Mesenchymal stem cell (in vitro differentiated cells and primary cell): ENCODE results near the gene PSME3IP1.
A peak's percentile ranks its signal among the peaks of the same experiment; 100 is the strongest.
"Not testable (repeated sequence)": the region's sequence is repeated elsewhere in the genome, so short reads cannot be mapped to it uniquely, and the experiment has no call there.

Experiments used
- DNase-seq: peaks from one replicate; pipeline ENCODE4 v3.0.0-alpha.2; 2013
- H2AFZ ChIP-seq: one replicate; pipeline ENCODE4 v1.6.1; 2013; ENCODE audit warnings: low read depth, mild to moderate bottlenecking, control low read depth, inconsistent platforms, low read length, moderate library complexity
- H2AK5ac ChIP-seq: 2 replicates; pipeline ENCODE4 v1.6.1; 2013; ENCODE audit warnings: low read length, moderate library complexity, mild to moderate bottlenecking, inconsistent platforms; ENCODE audit not compliant: severe bottlenecking
- H2BK120ac ChIP-seq: one replicate; pipeline ENCODE4 v1.6.1; 2013; ENCODE audit warnings: low read depth, mild to moderate bottlenecking, inconsistent platforms, low read length, moderate library complexity
- H2BK12ac ChIP-seq, 2 experiments: one replicate each; pipeline ENCODE4 v1.6.1; 2013; ENCODE audit warnings: inconsistent platforms in 2 of 2, low read length in 2 of 2, mild to moderate bottlenecking in 2 of 2, moderate library complexity in 2 of 2, control low read depth in 1 of 2
- H2BK15ac ChIP-seq: one replicate; pipeline ENCODE4 v1.6.1; 2013; ENCODE audit warnings: mild to moderate bottlenecking, low read depth, inconsistent platforms; ENCODE audit not compliant: poor library complexity, severe bottlenecking
- H2BK5ac ChIP-seq: 2 replicates; pipeline ENCODE4 v1.6.1; 2013; ENCODE audit warnings: low read depth, mild to moderate bottlenecking, low read length, control low read depth, inconsistent platforms; ENCODE audit not compliant: poor library complexity, severe bottlenecking
- H3K14ac ChIP-seq, 2 experiments: one replicate each; pipeline ENCODE4 v1.6.1; 2013; ENCODE audit warnings: inconsistent platforms in 2 of 2, low read length in 2 of 2, control low read depth in 1 of 2, mild to moderate bottlenecking in 1 of 2, moderate library complexity in 1 of 2
- H3K18ac ChIP-seq, 2 experiments: one replicate each; pipeline ENCODE4 v1.6.1; 2013; ENCODE audit warnings: inconsistent platforms in 2 of 2, low read length in 2 of 2, control low read depth in 1 of 2, low read depth in 1 of 2, mild to moderate bottlenecking in 1 of 2
- H3K23ac ChIP-seq, 2 experiments: one replicate each; pipeline ENCODE4 v1.6.1; 2013; ENCODE audit warnings: inconsistent platforms in 2 of 2, low read length in 2 of 2, mild to moderate bottlenecking in 2 of 2, moderate library complexity in 2 of 2, control low read depth in 1 of 2
- H3K27ac ChIP-seq: 2 replicates; pipeline ENCODE4 v1.5.1; 2013; ENCODE audit warnings: mild to moderate bottlenecking, moderate library complexity, low read length, control low read depth, inconsistent platforms; ENCODE audit not compliant: poor library complexity, severe bottlenecking
- H3K27me3 ChIP-seq, 2 experiments: 2 replicates each; pipeline versions ENCODE4 v1.6.1 to v1.7.0; 2013; ENCODE audit warnings: low read length in 2 of 2, mild to moderate bottlenecking in 2 of 2, moderate library complexity in 2 of 2, control low read depth in 1 of 2, inconsistent platforms in 1 of 2; ENCODE audit not compliant: control insufficient read depth in 1 of 2, insufficient read depth in 1 of 2
- H3K36me3 ChIP-seq, 2 experiments: 2 replicates each; pipeline versions ENCODE4 v1.6.1 to v1.7.0; 2013; ENCODE audit warnings: low read length in 2 of 2, control low read depth in 1 of 2, inconsistent platforms in 1 of 2, low read depth in 1 of 2, mild to moderate bottlenecking in 1 of 2; ENCODE audit not compliant: insufficient read depth in 2 of 2, control insufficient read depth in 1 of 2
- H3K4ac ChIP-seq, 2 experiments: one replicate each; pipeline ENCODE4 v1.6.1; 2013; ENCODE audit warnings: inconsistent platforms in 2 of 2, low read length in 2 of 2, mild to moderate bottlenecking in 2 of 2, moderate library complexity in 2 of 2, control low read depth in 1 of 2, low read depth in 1 of 2
- H3K4me1 ChIP-seq: 2 replicates; pipeline ENCODE4 v1.6.1; 2013; ENCODE audit warnings: low read depth, low read length, control low read depth; ENCODE audit not compliant: control insufficient read depth, insufficient read depth
- H3K4me2 ChIP-seq: 2 replicates; pipeline ENCODE4 v1.6.1; 2013; ENCODE audit warnings: low read length, mild to moderate bottlenecking, inconsistent platforms; ENCODE audit not compliant: poor library complexity, severe bottlenecking
- H3K4me3 ChIP-seq, 2 experiments: 2 replicates each; pipeline versions ENCODE4 v1.5.1 to v1.7.0; 2013; ENCODE audit warnings: low read length in 2 of 2, mild to moderate bottlenecking in 2 of 2, control low read depth in 1 of 2, low read depth in 1 of 2; ENCODE audit not compliant: insufficient read depth in 1 of 2
- H3K79me1 ChIP-seq: replicated peaks from 2 replicates; pipeline ENCODE4 v1.6.1; 2013; ENCODE audit warnings: mild to moderate bottlenecking, control low read depth, low read length, inconsistent platforms; ENCODE audit not compliant: poor library complexity, severe bottlenecking
- H3K9ac ChIP-seq: 2 replicates; pipeline ENCODE4 v1.7.0; 2013; ENCODE audit warnings: mild to moderate bottlenecking, low read length, moderate library complexity
- H3K9me3 ChIP-seq: 2 replicates; pipeline ENCODE4 v1.7.0; 2013; ENCODE audit warnings: mild to moderate bottlenecking, low read length; ENCODE audit not compliant: control insufficient read depth
- H4K8ac ChIP-seq: one replicate; pipeline ENCODE4 v1.6.1; 2013; ENCODE audit warnings: inconsistent platforms, mild to moderate bottlenecking, low read length, moderate library complexity
- H4K91ac ChIP-seq: one replicate; pipeline ENCODE4 v1.6.1; 2013; ENCODE audit warnings: mild to moderate bottlenecking, low read length, inconsistent platforms
- WGBS: methylation state at CpG from one replicate; pipeline ENCODE4 v1.1.7; 2013; ENCODE audit warnings: mixed read lengths; 5-methylcytosine and 5-hydroxymethylcytosine counted together

Gene PSME3IP1

GRCh38 chr16:57203451-57203850, 17.6 kb upstream of the PSME3IP1 start:
- Histone ChIP-seq H3K14ac (no peak overlapping the region), H3K9ac (no peak overlapping the region), H4K91ac (no peak overlapping the region), H2AK5ac (no peak overlapping the region), H3K4me1 (no peaks in the 10 kb centered on the region), H3K23ac (no peak overlapping the region), H3K79me1 (peaks cover 16% of the 10 kb centered on the region), H2BK120ac (no peak overlapping the region), H2BK5ac (no peak overlapping the region), H3K4ac (no peak overlapping the region), H3K18ac (no peak overlapping the region), H2BK12ac (no peak overlapping the region), H2AFZ (no peak overlapping the region), H3K36me3 (peaks cover 17 to 45% of the 10 kb centered on the region in 2 experiments), H4K8ac (no peak overlapping the region), H3K27ac (peak overlapping the region; percentile 54), H3K9me3 (no peaks in the 10 kb centered on the region), H3K4me2 (no peak overlapping the region), H3K4me3 (no peak overlapping the region), H3K27me3 (no peaks in the 10 kb centered on the region), H2BK15ac (no peak overlapping the region)
- DNase-seq, result no peak
- no CpG with 5 or more reads among the region's 1 CpG for WGBS

- no peaks in the 10 kb centered on the region for H3K4me1 ChIP-seq
- no peak overlapping the region for H4K91ac ChIP-seq
- peaks cover 12 to 35% of the 10 kb centered on the region in 2 experiments for H3K36me3 ChIP-seq
- peaks cover 14% of the 10 kb centered on the region for H3K79me1 ChIP-seq
- no peak for DNase-seq
- H3K9ac ChIP-seq, result no peak overlapping the region
- no peaks in the 10 kb centered on the region for H3K9me3 ChIP-seq
- H2BK120ac ChIP-seq, result no peak overlapping the region
- 93% methylated on average over 6 of the region's 7 CpGs for WGBS
- no peak overlapping the region for H3K4me2 ChIP-seq
- no peak overlapping the region for H3K18ac ChIP-seq
- no peak overlapping the region for H2AK5ac ChIP-seq
- no peak overlapping the region for H4K8ac ChIP-seq
- no peak overlapping the region for H3K14ac ChIP-seq
- no peak overlapping the region for H2BK15ac ChIP-seq
- H2AFZ ChIP-seq, result no peak overlapping the region
- H3K27me3 ChIP-seq, result no peaks in the 10 kb centered on the region
- no peak overlapping the region for H3K4me3 ChIP-seq
- H3K27ac ChIP-seq, result no peak overlapping the region
- no peak overlapping the region for H3K23ac ChIP-seq
- H3K4ac ChIP-seq, result no peak overlapping the region
- no peak overlapping the region for H2BK12ac ChIP-seq
- no peak overlapping the region for H2BK5ac ChIP-seq
These were observed 16.5 kb upstream of the PSME3IP1 start for GRCh38 chr16:57202095-57202886.

GRCh38 chr16:57200926-57201325, 15.1 kb upstream of the PSME3IP1 start:
- H3K9ac ChIP-seq, H4K8ac ChIP-seq, H3K27me3 ChIP-seq, H2BK5ac ChIP-seq, H3K4me1 ChIP-seq, H2AFZ ChIP-seq, H3K4me2 ChIP-seq, H4K91ac ChIP-seq, H3K27ac ChIP-seq, H2BK12ac ChIP-seq, DNase-seq, H3K9me3 ChIP-seq, H2BK120ac ChIP-seq, H3K4me3 ChIP-seq, H3K23ac ChIP-seq, H2AK5ac ChIP-seq, H3K4ac ChIP-seq, H3K18ac ChIP-seq, H3K14ac ChIP-seq, H2BK15ac ChIP-seq: not testable (repeated sequence)
- 98% methylated on average over 11 of the region's 27 CpGs for WGBS
- Histone ChIP-seq H3K36me3 (peaks cover 8 to 21% of the 10 kb centered on the region in 2 experiments), H3K79me1 (peaks cover 10% of the 10 kb centered on the region)

GRCh38 chr16:57200321-57200720, 14.5 kb upstream of the PSME3IP1 start:
- H2BK5ac ChIP-seq, H2AK5ac ChIP-seq, H3K18ac ChIP-seq, H3K4me2 ChIP-seq, H3K27ac ChIP-seq, H3K4ac ChIP-seq, H3K4me1 ChIP-seq, H3K27me3 ChIP-seq, H2BK12ac ChIP-seq, H2BK15ac ChIP-seq, H3K23ac ChIP-seq, H2BK120ac ChIP-seq, H3K14ac ChIP-seq, DNase-seq, H4K8ac ChIP-seq, H3K9ac ChIP-seq, H4K91ac ChIP-seq, H3K9me3 ChIP-seq, H3K4me3 ChIP-seq, H2AFZ ChIP-seq: not testable (repeated sequence)
- Histone ChIP-seq H3K36me3 (peaks cover 8 to 15% of the 10 kb centered on the region in 2 experiments), H3K79me1 (peaks cover 10% of the 10 kb centered on the region)
- WGBS, result 100% methylated on average over 4 of the region's 24 CpGs
